ENCODE measurements around the gene ASIC1.

ASIC1 gene

DNA sequence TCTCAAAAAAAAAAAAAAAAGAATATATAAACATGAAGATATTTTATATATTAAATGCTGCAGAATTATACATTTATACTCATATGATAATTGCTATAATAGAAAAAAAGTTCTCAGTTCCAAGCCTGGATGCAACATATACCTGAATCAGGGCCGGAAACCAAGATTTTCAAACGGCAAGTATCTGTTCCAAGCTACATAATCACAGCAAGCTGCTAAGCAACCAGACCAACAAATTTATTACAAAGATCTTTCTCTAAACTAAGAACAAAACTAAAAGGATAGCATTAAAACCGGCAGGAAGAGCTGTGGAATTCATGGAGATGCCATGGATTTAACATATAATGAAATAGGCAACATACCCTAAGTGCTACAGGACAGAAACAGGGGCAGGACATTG, 39.2 kb upstream of the ASIC1 start:
- ChIA-PET POLR2A (no interaction called here), CTCF (interaction anchor here (1.1 to 4.9 kb wide), 7 partner anchors 9 to 72 kb away, joined by 3 to 18 read pairs (median 4); no protein-coding TSS in a partner anchor)
- no peak for DNase-seq (ENCODE audit: extremely low spot score)
- TF ChIP-seq, protein P1, sequence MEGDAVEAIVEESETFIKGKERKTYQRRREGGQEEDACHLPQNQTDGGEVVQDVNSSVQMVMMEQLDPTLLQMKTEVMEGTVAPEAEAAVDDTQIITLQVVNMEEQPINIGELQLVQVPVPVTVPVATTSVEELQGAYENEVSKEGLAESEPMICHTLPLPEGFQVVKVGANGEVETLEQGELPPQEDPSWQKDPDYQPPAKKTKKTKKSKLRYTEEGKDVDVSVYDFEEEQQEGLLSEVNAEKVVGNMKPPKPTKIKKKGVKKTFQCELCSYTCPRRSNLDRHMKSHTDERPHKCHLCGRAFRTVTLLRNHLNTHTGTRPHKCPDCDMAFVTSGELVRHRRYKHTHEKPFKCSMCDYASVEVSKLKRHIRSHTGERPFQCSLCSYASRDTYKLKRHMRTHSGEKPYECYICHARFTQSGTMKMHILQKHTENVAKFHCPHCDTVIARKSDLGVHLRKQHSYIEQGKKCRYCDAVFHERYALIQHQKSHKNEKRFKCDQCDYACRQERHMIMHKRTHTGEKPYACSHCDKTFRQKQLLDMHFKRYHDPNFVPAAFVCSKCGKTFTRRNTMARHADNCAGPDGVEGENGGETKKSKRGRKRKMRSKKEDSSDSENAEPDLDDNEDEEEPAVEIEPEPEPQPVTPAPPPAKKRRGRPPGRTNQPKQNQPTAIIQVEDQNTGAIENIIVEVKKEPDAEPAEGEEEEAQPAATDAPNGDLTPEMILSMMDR (IDR thresholded peaks at IDR 0.05; ENCODE audit: control extremely low read depth, extremely low read depth, low read depth, missing control alignments) = no peak

DNA sequence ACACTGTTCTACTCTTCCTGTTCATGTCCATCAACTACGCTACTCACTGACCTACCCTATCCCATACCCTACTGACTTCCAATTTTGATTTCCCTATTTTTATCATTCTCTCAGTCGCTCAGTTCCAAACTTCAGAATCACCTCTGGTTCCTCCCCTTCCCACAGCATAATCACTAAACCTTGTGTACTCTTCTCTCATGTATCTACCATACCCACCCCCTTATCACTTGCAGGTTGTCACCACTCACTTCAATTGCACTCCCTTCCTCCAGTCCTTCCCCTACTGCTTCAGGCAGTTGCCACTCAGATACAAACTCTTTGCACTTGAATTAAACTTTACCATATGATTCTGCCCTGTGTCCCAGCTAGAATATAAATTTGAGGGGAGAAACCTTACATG, 38.4 kb upstream of the ASIC1 start:
- CTCF ChIA-PET = interaction anchor here (1.1 to 4.9 kb wide), 5 partner anchors 10 to 52 kb away, joined by 4 to 18 read pairs (median 5); no protein-coding TSS in a partner anchor
- TF ChIP-seq, protein P1 (IDR thresholded peaks at IDR 0.05; ENCODE audit: control extremely low read depth, extremely low read depth, low read depth, missing control alignments) = no peak
- no peak for DNase-seq (ENCODE audit: extremely low spot score)
- POLR2A ChIA-PET = no interaction called here

DNA sequence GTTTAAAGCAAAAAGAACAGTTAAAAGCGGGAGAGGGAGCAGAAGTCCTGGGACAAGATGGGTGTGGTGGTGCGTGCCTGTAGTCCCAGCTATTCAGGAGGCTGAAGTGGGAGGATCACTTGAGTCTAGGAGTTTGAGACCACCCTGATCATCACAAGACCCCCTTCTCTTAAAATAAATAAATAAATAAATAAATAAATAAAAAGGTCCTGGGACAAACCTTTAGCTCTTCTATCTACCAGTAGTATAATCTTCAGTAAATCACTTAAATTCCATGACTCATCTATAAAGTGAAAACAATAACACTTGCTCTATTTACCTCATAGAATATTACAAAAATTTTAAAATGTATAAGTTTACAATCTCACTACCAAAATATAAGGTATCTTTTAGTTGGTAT, 37.9 kb upstream of the ASIC1 start:
- ChIA-PET POLR2A (no interaction called here), CTCF (interaction anchor here (1.4 to 4.9 kb wide), 4 partner anchors 17 to 52 kb away, joined by 4 to 18 read pairs (median 7); no protein-coding TSS in a partner anchor)
- no peak for DNase-seq (ENCODE audit: extremely low spot score)
- TF ChIP-seq, protein P1 (IDR thresholded peaks at IDR 0.05; ENCODE audit: control extremely low read depth, extremely low read depth, low read depth, missing control alignments) = no peak

DNA sequence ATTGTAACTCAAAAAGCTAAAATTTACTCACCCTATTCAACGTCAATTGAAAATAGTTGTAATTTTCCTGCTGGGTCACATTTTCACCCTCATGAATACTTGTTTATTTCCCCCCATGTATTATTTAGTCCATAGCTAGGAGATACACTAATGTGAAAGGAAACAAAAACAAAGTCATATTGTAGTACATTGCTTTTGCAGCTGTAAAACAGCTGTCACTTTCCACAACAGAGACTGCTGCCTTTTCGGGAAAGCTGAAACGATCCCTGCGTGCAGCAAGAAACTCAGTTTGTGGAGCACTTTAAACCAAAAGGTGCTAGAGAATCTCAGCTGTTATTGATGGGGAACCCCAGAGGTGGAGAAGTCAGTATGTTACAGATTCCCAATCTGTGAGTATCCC, 36.4 kb upstream of the ASIC1 start:
- ChIA-PET POLR2A (no interaction called here), CTCF (interaction anchor here (0.8 to 2.2 kb wide), 9 partner anchors 10 to 54 kb away, joined by 3 to 9 read pairs (median 5); no protein-coding TSS in a partner anchor)
- TF ChIP-seq, protein P1 (IDR thresholded peaks at IDR 0.05; ENCODE audit: control extremely low read depth, extremely low read depth, low read depth, missing control alignments) = no peak
- no peak for DNase-seq (ENCODE audit: extremely low spot score)

DNA sequence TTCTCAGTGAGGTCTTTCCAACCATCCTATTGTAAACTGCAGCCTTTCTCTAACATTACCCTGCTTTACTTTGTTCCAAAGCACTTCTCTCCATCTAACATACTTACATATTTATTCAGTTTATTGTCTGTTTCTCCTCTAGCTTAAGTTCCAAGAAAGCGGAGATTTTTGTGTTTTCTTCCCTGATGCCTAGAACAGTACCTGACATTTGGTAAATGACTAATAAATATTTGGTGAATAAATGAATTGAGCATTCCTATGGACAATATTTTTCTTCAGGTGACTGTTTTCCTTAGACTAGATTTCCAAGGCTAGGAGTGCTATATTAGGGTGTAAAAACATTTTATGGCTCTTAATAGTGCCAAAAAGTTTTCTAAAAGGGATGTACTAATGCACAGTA, 34.5 kb upstream of the ASIC1 start:
- ChIA-PET POLR2A (no interaction called here), CTCF (no interaction called here)
- no peak for DNase-seq (ENCODE audit: extremely low spot score)
- TF ChIP-seq, protein P1 (IDR thresholded peaks at IDR 0.05; ENCODE audit: control extremely low read depth, extremely low read depth, low read depth, missing control alignments) = no peak

DNA sequence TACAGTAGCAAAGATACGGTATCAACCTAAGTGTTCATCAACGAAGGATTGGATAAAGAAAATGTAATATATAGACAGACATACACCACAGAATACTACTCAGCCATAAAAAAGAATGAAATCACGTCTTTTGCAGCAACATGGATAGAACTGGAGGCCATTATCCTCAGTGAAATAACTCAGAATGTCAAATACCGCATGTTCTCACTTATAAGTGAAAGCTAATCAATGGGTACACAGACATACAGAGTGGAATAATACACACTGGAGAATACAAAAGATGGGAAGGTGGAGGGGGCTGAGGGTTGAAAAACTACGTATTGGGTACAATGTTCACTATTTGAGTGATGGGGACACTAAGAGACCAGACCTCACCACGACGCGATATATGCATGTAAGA, 33.2 kb upstream of the ASIC1 start:
- TF ChIP-seq, protein P1 (IDR thresholded peaks at IDR 0.05; ENCODE audit: control extremely low read depth, extremely low read depth, low read depth, missing control alignments) = no peak
- ChIA-PET CTCF (interaction anchor here (1.0 to 3.3 kb wide), 7 partner anchors 9 to 78 kb away, joined by 3 to 36 read pairs (median 6); no protein-coding TSS in a partner anchor), POLR2A (no interaction called here)
- no peak for DNase-seq (ENCODE audit: extremely low spot score)
